Tibial nerve (tissue), 4 donors: Measurements from ENCODE around the gene ADAMTSL1. TPM values are rescaled to one million over a fixed set of nuclear protein-coding genes. Genes with fewer than 3 reads are reported as not detected.

Experiments
- DNase-seq, 2 donors: peaks; one replicate each; pipeline ENCODE4 v3.0.0-alpha.2; 2019; ENCODE audit warnings: low spot score in 2 of 2
- H3K27ac ChIP-seq, 4 donors: fragments of 200-600 bp; sonication (generic) in 3 of 4; one replicate each; pipeline ENCODE4 v1.5.1; 2017 to 2019; ENCODE audit warnings: mild to moderate bottlenecking in 1 of 4
- H3K27me3 ChIP-seq, 2 donors: fragments of 200-600 bp; sonication (generic) in 1 of 2; one replicate each; pipeline versions ENCODE4 v1.5.1 to v1.6.0; 2017 to 2019
- H3K36me3 ChIP-seq, 3 donors: fragments of 200-600 bp; sonication (generic); one replicate each; pipeline ENCODE4 v1.5.1; 2018 to 2019
- H3K4me1 ChIP-seq, 4 donors: fragments of 200-600 bp; sonication (generic) in 3 of 4; one replicate each; pipeline ENCODE4 v1.5.1; 2017 to 2019
- H3K4me3 ChIP-seq, 4 donors: fragments of 200-600 bp; sonication (generic) in 3 of 4; one replicate each; pipeline ENCODE4 v1.5.1; 2017 to 2019; ENCODE audit warnings: mild to moderate bottlenecking in 1 of 4, moderate library complexity in 1 of 4
- H3K9me3 ChIP-seq, 4 donors: fragments of 200-600 bp; sonication (generic) in 3 of 4; one replicate each; pipeline ENCODE4 v1.5.1; 2017 to 2019
- CTCF ChIP-seq, 5 experiments: fragments of 200-600 bp in 3 of 5; fragments of 450-650 bp in 2 of 5; sonication (generic) in 3 of 5; IDR thresholded peaks; one replicate each; pipeline ENCODE4 v1.5.1; 2016 to 2019; ENCODE audit warnings: antibody characterized with exemption in 5 of 5, mild to moderate bottlenecking in 3 of 5, moderate library complexity in 2 of 5
- EP300 ChIP-seq, 2 donors: sonication (generic); formaldehyde crosslinking; IDR thresholded peaks; one replicate each; pipeline ENCODE4 v1.6.1; 2017; ENCODE audit warnings: antibody characterized with exemption in 2 of 2, mild to moderate bottlenecking in 1 of 2
- POLR2A ChIP-seq, 2 donors: fragments of 450-650 bp; IDR thresholded peaks; one replicate each; pipeline ENCODE4 v1.6.1; 2017; ENCODE audit warnings: antibody characterized with exemption in 2 of 2, mild to moderate bottlenecking in 2 of 2, moderate library complexity in 2 of 2
- WGBS, 2 donors: methylation state at CpG; one replicate each; pipeline ENCODE4 v1.1.5; 2018; 5-methylcytosine and 5-hydroxymethylcytosine counted together
- total RNA-seq, 4 donors: library from RNA; depleted of rRNA; stranded (reverse); fragments of >200 nt; gene quantifications; one replicate each; pipeline ENCODE4 v1.1.0, GENCODE V29; 2016

Gene ADAMTSL1
- total RNA-seq, 4 donors from 2014 or later = 11.9 to 27.1 (median 21.3) TPM

DNA sequence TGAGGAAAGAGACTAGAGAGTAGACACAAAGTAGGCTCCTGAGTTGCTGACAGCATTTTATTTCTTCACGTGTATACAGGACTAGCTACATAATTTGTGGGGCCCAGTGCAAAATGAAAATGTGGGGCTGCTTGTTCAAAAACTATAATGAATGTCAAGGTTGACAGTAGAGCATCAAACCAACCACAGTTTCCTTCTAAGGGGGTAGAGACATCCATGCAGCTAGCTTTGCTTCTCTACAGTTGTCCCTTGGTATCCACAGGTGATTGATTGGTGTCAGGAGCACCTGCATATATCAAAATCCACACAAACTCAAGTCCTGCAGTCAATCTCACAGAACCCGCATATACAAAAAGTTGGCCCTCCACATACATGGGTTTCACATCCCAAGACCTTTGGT lies 429.5 kb downstream of the ADAMTSL1 start:
- TF ChIP-seq POLR2A (IDR thresholded peaks at IDR 0.05) (no peak), CTCF (IDR thresholded peaks at IDR 0.05) (no peak), EP300 (IDR thresholded peaks at IDR 0.05) (no peak)
- WGBS, 2 donors = 97 to 100% methylated on average over 2 of the region's 2 CpGs

DNA sequence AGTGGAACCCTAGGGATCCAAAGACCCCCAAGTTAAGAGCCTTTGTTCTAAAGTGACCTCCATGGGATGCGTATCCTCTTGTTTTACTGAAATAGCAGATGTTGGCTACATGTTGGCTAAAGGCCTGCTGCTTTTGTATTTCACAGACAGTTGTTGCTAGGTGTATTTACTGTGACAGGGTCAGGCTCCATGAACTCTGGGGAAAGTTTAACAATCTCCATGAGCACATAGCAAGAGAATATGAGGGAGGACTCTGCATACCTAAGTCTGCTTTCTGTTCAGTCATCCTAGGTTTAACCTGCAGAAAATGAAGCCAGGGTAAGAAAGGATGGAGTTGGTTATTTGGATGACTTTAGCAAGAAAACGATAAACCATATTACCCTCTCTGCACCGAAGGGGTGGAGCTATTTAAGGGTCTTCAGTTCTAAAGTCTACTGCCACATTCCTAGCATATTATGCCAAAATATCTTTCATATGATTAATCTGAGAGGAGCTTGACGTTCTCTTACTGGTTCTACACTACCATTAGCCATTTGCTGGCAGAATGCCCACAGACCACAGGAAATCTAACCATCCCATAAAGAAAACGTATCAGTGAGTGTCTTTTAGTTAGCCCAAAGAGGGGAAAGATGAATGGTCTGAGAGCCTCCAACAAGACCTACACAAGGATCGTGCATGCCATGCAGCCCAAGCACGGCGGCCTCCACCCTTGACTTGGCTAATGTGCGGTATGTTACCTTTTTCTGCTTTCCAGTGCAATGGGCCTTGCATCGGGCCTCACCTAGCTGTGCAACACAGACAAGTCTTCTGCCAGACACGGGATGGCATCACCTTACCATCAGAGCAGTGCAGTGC lies 431.3 kb downstream of the ADAMTSL1 start:
- Histone ChIP-seq H3K4me1 (peaks cover 0 to 6% (median 0%) of the 10 kb centered on the region in 4 donors), H3K9me3 (peaks cover 0 to 23% (median 2%) of the 10 kb centered on the region in 4 donors), H3K36me3 (no peaks in the 10 kb centered on the region), H3K4me3 (no peak overlapping the region), H3K27me3 (no peaks in the 10 kb centered on the region), H3K27ac (no peak overlapping the region)
- no peak for DNase-seq
- WGBS, 2 donors = 71 to 78% methylated on average over 11 of the region's 11 CpGs
- no peak for TF ChIP-seq POLR2A (IDR thresholded peaks at IDR 0.05)
- no peak for TF ChIP-seq EP300 (IDR thresholded peaks at IDR 0.05)
- no peak for TF ChIP-seq CTCF (IDR thresholded peaks at IDR 0.05)

More for the DNA sequence above, 429.5 kb downstream of the ADAMTSL1 start:
- DNase-seq = no peak
- Histone ChIP-seq H3K4me3 (no peak overlapping the region), H3K36me3 (no peaks in the 10 kb centered on the region), H3K9me3 (peaks cover 0 to 23% (median 2%) of the 10 kb centered on the region in 4 donors), H3K27ac (no peak overlapping the region), H3K4me1 (no peaks in the 10 kb centered on the region), H3K27me3 (no peaks in the 10 kb centered on the region)

- no peaks in the 10 kb centered on the region for H3K36me3 ChIP-seq
- DNase-seq = no peak
- no peaks in the 10 kb centered on the region for H3K27me3 ChIP-seq
- H3K4me3 ChIP-seq = no peak overlapping the region
- no peak overlapping the region for H3K27ac ChIP-seq
- H3K9me3 ChIP-seq = peaks cover 0 to 19% (median 2%) of the 10 kb centered on the region in 4 donors
- TF ChIP-seq EP300 (IDR thresholded peaks at IDR 0.05) (no peak), POLR2A (IDR thresholded peaks at IDR 0.05) (no peak), CTCF (IDR thresholded peaks at IDR 0.05) (no peak)
- H3K4me1 ChIP-seq = peaks cover 0 to 6% (median 0%) of the 10 kb centered on the region in 4 donors
- WGBS, 2 donors = 88 to 90% methylated on average over 9 of the region's 9 CpGs
Observed at GRCh38 chr9:18905883-18906629, 432.1 kb downstream of the ADAMTSL1 start.

DNA sequence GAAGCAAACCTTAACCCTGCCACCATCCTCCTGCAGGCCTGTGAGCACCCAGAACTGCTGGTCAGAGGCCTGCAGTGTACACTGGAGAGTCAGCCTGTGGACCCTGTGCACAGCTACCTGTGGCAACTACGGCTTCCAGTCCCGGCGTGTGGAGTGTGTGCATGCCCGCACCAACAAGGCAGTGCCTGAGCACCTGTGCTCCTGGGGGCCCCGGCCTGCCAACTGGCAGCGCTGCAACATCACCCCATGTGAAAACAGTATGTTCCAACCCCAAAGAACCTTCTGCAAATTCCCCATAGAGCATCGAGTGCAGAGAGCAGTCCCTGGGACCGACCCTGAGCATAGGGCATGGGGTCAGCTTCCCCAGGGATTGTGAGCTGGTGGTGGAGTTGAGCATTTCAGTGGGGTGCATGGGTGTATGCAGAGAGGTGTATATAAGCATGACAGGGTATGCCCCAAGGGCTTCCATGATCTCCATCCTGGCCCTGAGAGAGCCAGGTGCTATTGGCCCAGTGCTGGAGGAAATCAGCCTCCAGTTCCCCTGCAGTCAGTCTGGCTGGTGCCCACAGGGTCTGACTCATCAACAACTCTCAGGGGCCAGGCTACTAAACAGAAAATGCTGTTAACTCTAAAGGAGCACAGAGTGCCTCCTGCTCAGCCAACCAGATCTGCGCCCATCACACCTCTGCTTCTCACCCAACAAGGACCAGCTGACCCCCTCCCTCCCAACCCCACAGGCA lies 432.9 kb downstream of the ADAMTSL1 start:
- Histone ChIP-seq H3K9me3 (peaks cover 0 to 13% (median under 1%) of the 10 kb centered on the region in 4 donors), H3K27me3 (no peaks in the 10 kb centered on the region), H3K4me1 (peaks cover 0 to 6% (median 0%) of the 10 kb centered on the region in 4 donors), H3K36me3 (no peaks in the 10 kb centered on the region), H3K27ac (no peak overlapping the region), H3K4me3 (no peak overlapping the region)
- no peak for TF ChIP-seq POLR2A (IDR thresholded peaks at IDR 0.05)
- TF ChIP-seq CTCF (IDR thresholded peaks at IDR 0.05) = no peak
- TF ChIP-seq EP300 (IDR thresholded peaks at IDR 0.05) = no peak
- no peak for DNase-seq
- WGBS, 2 donors = 79 to 85% methylated on average over 5 to 9 of the region's 9 CpGs
